GM04504 (cell line): ENCODE data around the gene MAML2.

Experiments
- DNase-seq: peaks from one replicate; pipeline ENCODE4 v3.0.0-alpha.2; 2012; ENCODE audit warnings: low read depth

MAML2 gene

DNA sequence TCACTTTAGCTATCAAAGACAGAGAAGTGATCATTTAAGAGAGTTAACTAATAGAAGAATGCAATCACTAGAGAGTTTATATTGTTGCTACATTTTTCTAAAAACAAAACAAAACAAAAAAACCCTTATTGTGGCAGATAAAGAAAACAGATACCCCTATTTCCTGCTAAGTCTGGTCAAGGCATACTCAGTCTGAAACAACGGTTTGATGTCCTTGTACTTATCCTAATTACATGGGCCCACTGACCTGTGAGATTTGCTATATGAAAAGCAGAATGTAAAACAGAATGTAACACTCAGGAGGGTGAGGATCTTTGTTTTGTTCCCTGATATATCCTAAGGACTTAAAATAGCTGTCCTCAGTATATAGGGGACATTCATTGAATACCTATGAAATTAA lies 24.6 kb downstream of the MAML2 start:
- no peak for DNase-seq

DNA sequence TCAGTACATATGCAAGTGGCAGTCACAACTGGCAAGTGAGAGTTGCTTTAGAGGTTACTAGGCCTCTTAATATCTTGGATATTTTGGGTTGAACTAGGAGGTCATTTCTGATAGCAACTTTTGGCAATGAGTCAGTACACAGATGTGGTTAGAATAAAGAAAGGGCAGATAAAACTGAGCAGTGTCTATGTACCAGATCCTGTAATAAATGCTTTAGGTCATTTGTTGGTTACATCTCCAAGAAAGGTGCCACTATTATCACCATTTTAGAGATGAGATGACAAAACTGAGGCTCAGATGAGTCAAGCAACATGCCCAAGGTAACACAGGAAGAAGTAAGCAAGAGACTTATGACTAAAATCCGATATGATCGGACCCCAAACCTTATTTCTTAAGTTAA lies 25.0 kb downstream of the MAML2 start:
- no peak for DNase-seq

DNA sequence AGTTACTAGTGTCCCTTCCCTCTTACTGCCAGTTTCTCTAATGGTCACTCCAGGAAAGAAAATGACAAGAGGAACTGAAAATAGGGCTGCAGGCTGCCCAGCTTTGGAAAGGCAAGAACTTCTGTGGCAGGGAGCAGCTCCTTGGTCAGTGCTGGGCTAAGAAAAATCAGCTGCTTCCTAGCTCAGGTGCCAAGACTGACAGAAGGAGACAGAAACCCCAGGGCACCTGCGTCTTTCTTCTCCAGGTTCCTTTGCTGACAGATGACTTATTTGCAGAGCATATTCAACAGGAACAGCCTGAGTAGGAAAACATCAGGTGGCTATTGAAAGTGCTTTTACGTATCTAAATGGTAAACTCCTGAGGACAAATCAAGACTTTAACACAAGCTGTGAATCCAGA lies 25.4 kb downstream of the MAML2 start:
- DNase-seq = no peak

DNA sequence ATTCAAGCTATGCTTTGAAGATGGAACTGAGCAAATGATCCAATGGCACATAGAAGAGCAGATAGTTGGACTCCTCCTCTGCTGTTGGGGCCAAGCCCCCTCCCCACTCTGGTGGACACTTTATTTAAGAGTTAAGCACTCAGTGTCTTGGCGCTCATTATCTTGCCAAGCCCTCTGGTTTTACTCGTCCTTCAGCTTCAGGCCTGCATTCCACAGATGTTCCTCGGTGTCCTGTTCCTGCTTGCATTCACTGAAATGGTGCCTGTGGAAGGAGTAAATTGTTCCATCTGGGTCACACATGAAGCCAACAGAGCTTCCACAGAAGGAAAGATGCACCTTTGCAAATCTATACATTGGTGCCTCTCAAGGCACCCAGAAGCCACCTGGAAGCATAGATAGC lies 26.1 kb downstream of the MAML2 start:
- no peak for DNase-seq

DNA sequence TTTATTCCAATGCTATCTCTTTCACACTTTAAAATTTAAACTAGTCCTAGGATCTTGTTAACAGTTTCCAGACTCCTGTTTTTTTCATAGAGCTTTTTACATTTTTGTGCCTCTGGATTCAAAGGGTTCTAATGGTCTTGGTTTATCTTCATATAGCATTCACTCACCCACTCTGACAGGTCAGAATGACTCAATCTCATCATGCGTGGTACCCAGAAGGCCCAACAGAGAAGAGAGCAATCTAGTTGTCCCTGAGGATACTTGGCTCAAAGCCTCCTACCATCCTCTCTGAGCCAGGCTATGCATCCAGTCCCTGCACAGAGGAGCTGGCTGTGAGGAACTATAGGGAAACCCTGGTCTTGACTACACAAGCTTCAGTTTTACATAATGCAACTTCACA lies 27.5 kb downstream of the MAML2 start:
- DNase-seq = no peak

DNA sequence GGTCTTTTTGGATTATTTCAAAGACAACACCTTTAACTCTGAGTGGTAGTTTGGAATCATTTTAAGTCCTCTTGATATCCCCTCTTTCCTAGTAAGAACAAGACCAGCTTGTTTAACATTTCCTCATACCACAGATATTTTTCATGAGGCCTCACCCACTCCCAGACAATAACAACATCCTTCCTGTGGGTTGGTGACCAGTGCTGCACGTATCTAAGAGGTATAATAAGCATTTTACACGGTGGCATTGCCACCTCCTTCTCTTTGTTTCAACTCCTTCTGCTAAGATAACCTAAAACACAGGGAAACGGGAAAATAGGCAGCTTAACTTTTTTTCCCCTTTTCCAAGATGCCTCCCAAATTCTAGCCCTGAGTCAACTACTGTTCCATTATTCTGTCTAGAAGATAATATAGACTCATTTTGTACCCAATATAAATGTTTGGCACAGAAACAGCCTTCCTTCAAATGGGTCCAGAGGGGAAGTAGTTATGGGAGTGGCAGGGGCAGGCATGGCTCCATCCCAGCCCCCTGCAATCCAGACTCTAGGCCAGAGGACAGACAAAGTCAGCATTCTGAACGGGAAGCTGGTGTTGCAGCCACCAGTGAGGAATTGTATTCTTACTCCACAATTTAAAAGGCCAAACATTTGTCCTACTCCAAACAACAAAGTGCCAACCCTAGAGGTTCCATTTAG lies 28.5 kb downstream of the MAML2 start:
- DNase-seq = no peak

DNA sequence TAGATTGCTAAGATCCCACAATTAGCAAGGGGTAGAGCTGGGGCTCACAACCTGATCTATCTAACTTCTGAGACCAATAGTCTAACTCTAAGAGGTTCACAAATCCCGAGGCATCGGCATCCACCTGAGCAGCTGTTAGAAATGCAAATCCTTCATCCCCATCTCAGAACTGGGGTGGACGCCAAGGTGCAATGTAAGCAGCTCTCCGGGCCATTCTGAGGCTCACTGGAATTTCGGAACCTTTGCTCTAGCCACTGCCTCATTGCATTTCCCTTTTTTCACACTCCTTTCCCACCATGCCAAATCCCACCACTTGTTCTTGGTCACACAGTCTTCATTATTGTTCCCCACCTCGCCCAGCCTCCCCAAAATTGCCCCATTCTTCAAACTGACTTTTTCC lies 29.8 kb downstream of the MAML2 start:
- no peak for DNase-seq

DNA sequence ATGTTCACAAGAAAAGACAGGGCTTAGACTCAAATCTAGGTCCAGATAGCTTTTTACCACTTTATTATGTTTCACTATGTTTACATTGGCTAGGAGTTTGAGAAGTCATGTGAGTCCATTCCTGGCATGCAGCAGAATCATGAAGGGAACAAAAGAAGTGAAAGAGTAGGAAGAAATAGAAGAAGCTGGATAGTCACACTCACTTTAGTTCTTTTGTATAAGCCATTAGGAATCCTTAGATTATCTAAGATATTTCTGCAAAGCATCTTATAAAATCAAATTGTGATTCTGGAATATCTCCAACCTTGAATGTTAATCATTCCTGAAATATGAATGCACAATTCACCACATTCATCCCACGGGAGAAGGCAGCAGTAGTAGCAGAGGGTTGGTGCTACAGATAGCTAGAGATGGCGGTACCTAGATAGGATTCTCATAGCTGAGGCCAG lies 31.9 kb downstream of the MAML2 start:
- DNase-seq = peak; percentile 32

DNA sequence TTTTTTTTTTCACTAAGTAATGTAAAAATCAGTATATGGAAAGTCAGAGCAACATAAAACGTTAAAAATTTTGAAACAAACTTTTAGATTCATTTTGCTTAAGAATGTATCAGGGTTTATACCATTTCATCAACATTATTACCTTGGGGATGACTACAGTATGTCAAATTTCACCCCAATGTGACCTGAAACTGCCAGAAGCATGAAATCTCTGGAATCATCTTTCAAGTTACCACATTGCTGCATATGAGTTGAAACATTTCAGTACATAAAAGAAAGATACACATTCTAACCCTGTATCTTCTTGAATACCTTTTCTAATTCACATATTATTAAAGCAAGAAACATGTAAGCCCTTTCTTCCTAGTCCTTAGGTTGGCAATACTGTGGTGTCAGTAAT lies 32.8 kb downstream of the MAML2 start:
- DNase-seq = no peak

DNA sequence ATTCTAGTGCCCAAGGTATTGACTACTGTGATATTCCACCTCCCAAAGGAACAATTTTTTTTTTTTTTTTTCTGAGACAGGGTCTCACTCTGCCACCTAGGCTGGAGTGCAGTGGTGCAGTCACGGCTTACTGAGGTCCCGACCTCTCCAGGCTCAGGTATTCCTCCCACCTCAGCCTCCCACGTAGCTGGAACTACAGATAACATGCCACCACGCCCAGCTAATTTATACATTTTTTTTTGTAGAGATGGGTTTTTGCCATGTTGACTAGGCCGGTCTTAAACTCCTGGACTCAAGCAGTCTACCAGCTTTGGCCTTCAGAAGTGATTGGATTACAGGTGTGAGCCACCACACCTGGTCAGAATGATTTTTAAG lies 33.4 kb downstream of the MAML2 start:
- DNase-seq = no peak

DNA sequence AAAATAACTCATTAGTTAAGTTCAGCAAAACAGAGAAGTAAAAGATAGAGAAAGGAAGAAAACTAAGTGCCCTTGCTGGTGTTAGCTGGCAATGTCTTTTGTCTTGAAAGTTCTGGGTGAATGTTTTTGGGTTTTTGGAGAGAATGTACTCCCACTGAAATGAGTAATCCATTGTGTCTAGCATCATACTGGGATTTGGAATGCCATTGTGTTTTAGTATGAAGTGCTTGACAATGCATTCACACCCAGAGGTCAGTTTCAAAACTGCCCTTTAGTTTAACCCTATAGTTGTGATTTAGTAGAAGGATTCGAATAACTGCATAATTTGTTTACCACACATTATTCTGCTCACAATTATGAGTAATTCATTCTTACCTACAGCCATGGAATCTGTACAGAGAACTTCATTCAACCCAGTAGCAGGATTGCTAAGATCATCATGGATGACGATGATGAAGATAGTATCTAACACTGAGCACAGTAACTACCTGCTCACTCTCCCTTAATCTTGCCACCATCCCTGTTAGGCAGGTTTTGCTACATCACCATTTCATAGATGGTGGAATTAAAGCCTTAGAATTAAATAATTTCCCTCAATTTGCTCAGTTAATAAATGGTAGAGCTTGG lies 33.9 kb downstream of the MAML2 start:
- no peak for DNase-seq

DNA sequence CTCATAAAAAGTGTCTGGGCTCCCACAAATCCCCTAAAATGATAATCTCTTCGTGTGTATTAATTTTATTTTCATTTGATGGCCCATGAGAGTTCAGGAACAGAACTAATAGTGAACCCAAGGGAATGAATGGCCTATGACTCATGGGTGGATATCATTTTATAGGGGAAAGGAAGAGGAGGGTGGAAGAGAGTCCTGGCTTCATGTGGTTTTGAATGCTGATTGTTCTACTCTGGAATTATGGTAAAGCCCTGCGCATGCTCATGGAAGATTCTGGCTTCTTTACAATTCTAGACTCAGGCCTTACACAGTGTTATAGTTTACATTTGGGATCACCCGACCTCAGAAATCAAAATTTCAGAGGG lies 35.2 kb downstream of the MAML2 start:
- peak; percentile 77 for DNase-seq

DNA sequence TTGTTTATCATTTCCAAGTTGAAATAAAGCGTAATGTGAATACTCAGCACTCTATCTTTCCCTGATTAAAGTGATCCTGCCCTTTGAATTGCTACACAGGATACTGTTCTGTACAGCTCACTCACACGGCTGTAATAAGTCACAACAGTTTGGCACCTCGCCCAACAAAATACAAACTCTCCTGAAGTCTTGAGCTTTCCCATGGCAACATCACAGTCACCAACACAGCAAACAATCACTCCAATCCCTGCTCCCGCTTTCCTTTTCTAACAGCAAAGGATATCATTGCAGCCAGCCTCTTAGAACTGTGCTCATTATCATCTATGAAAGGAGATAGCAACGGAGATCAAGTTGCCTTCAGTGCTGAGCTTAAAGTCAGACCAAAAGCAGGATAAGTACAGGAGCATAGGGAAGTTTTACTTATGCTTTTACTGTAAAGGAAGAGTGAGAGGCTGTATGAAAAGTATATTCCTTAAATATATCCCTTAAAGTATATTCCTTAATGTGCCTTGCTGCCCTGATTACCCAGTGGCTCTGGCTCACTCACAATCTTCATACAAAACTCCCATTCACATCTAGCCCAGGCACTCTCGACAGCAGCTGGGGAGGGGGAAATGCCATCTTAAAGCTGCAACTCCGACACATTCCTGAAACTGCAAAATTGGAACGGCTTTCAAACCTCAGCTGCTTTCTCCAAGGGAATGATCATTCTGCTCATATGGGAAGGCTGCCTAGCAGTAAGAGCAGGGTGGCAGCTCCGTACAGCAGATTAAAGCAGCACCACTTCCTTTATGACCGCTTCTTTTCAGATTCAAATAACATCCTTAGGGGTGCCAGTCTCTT lies 35.8 kb downstream of the MAML2 start:
- peak; percentile 98 for DNase-seq

DNA sequence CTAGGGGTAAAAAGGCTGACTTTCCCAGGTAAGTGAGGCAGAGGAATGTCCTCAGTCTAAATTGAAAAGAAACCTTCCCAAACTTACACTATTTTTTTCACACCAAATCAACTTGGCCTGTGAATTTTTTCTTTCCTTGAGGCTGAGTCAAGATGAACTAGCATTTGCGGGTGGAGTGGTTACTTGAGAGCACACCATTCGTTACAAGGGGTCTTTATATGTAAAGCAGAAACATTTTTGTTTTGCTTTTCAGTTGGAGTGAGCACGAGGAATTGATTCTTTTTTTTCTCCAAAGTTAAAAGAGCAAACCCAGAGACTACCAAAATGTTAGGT lies 36.4 kb downstream of the MAML2 start:
- no peak for DNase-seq

DNA sequence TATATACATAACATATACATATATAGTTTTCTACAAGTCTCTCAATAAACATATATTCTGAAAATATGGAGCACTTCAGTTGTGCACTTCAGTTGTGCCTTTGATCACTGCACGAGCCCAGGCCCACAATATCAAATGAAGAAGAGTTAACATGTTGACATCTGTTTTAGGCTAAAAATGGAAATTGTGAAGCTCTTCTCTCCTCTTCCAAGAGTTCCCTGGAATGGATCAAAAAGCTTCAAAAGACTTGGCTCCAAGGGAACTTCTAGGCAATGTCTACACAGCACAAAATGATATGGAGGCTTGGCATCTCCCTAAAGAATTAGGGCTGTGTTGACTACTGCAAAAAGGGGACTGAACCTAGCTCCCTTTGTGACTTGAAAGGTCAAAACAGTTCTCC lies 36.9 kb downstream of the MAML2 start:
- no peak for DNase-seq

DNA sequence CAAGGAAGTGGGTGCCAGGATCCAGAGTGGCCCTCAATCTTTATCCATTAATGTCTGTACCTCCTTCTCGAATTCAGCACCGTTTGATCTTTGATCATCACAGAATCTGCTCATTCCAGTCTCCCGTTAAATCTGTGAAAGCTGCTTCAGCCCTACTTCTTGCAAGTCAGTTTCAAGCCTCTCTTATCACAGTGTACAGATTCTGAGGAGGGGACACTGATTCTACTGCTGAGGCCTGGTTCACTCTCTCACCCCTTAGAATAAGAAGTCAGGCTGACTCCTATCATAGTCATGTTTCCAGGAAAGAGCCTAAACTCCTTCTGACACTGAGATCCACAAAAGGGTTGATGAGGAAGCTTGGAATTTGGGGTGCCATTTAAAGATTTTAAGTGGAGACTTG lies 39.0 kb downstream of the MAML2 start:
- no peak for DNase-seq

DNA sequence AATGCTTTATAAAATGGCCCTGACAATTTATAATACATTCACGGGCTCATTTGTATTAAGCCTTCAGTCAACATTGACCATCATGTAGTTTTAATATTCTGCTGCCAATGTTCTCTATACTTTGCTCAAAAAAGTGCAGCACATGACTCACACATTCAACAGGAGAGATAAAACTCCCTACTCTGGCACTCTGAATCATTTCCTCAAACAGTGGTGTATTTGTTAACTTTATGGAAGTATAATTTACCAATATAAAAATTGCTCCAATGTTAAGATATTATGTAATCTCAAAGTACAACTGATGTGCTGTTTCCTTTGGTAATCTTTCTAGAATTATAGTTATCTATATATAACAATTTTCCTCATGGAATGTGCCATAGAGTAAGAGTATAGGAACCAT lies 39.9 kb downstream of the MAML2 start:
- peak; percentile 47 for DNase-seq

DNA sequence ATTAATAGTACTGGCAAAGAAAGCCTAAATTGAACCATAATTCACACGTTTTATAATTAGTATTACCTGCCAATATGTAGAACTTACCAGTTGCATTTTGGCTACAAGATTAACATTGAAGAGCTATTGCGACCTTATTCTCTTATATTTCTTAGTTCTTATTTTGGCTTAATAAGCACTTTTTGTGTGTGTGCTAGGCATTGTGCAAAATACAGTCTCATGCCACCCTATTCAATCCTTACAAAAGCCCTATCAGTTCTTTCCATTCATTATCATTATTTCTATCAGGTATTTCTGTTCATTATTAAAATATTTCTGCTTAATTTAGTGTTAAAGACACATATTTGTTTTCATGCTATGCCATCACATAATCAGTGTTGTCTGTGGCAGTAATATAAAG lies 41.2 kb downstream of the MAML2 start:
- no peak for DNase-seq

DNA sequence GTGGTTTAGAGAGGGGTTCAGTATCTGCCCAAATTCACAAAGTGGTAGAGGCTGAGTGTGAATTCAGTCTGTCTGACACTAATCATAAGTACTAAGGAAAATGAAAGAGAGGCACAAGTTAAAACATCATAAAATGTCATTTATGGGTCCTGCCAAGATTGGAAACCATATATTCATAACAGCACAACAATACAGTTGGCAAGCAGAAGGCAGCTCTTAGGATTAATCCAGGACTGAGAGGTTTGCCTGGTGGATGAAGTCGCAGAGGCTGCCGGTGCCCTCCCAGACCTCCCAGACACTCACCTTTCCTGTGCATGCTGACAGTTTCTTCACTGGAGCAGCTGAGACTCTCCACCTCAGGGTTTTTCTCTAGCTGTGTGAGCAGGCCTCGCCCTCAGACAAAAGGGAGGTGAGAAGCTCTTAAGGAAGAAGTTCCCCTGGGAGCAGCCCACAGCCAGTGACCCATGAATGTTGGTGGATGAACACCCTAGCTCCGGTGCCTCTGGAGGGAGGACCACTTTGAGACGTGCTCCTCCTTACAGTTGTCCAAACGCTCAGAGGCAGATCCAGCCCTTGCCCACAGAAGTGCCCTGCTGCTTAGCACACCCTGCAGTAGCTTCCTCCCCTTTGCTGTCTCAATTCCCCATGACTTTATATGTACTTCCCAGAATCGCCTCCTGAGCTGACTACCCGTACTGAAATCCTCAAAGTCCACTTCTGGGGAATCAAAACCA lies 43.7 kb downstream of the MAML2 start:
- no peak for DNase-seq

DNA sequence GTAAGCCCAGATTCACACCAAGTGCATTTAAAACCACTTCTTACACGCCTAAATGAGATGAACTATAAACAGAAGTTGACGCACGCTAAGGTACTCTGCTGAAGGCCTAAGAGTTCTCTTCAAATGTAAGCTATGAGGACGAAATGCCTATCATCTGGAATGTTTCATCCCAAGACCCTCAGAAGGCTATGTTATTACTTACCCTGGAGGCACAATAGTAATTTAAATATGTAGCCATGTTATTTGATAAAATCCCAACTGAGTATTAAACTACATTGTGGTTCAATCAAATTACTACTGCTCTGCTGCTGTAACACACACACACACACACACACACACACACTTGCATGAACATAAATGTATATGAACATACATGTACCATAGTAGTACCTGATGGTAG lies 47.6 kb downstream of the MAML2 start:
- DNase-seq = no peak

DNA sequence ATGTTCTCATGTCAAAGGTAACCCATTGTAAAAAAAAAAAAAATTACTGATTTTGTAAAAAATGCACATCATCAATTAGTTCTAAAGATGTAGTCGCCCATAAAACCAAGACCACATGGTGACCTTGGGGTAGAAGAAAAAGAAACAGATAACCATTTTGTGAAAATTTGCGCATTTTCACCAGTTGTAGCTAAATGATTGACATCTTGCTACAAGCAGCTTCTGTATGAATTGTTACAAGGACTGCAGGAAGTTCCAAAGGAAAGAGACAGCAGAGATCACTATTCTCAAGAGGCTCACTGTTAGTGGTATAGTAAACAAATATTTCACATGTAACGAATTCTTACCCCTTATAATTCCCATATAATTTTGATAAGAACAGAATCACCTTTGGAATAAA lies 48.7 kb downstream of the MAML2 start:
- no peak for DNase-seq

DNA sequence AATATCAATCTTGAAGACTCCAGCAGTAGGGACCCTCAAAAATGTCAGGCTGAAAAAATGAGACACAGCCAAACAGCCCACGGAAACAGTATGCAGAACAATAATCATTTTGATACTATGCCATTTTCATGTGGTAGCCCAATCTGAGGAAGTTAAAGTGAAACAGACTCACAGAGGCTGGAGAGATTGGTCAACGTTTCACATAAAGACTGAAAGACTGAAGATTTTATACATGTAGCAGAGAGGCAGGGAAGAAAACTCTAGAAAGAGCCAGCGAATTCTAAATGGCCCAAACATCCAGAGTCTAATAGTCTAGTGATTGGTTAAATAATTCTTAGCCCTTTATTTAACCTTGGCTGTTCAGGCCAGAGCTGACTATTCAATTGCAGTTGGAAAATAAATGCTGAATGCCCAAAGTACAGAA lies 49.4 kb downstream of the MAML2 start:
- DNase-seq = no peak

DNA sequence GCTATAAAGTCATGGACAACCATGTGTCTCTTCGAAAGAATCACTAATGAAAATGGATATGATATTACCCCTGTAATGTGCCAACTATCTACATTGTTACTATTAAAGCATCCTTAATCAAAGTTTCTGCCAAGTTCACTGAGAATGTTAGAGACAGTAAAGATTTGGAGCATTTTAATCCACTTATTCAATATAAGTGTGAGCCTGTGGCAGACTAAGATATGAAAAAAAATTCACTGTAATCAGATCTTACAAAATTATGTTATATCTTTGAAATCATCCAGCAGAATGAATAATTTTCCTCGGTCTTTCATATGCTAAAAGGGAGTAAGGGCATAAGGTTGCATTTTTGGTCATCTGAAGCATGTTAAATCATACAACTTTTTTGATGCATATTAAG lies 49.9 kb downstream of the MAML2 start:
- no peak for DNase-seq
